ENCODE results near the gene DCUN1D1.

Gene DCUN1D1

DNA sequence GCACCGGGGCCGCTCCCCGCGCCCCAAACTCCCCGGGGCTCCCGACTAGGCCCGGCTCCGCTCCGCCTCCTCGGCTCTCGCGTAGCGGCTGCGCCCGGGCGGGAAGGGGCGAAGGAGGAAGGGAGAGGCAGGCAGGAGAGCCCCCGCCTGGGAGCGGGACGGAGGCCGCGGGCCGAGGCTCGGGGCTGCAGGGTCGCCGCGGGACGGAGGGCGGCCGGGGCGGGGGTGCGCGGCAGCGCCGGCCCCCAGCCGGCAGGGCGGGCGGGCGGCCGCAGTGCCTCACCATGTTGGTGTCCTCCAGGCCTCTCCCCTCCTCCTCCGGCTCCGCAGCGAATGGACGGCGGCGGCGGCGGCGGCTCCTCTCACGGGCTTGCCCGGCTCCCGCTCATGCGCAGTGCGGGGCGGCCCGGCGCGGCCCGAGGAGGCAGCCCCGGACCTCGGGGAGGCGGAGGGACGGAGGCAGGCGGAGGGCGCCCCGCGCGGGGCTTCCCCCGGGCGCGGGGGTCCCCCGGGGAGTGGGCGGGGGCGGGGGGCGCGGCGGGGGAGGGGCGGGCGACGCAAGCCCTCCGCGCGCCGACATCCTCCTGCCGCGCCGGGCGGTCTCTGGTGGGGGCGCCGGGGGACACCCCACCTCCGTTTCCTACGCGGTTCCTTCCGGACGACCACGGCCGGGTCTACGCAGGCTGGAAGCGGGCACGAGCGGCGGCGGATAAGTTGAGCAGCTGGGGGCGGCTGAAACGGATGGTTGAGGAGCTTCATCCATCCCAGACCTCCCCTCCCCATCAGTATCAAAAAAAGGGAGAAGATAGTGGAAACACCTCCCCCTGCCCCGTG is at the start of gene DCUN1D1:
DCUN1D1 (minus strand) TSS at position 335 of the 834 bp plus-strand sequence; CDS start at position 286, 49 bp downstream.
- peaks cover 28 to 47% (median 41%) of the 10 kb centered on the region in 10 experiments for H3K4me1 ChIP-seq
- H3K27ac ChIP-seq: peak within 1 kb of the TSS; percentile 85 to 97 (median 89)
- peak within 1 kb of the TSS; percentile 79 to 96 (median 90) for H3K4me3 ChIP-seq
- H3K4me2 ChIP-seq: peak within 1 kb of the TSS; percentile 86 to 99 (median 92)
- H3K9ac ChIP-seq: peak within 1 kb of the TSS; percentile 90 to 96 (median 95)
- no peak for TF ChIP-seq Cebpa-rat (IDR thresholded peaks at IDR 0.05)
- H3K36me3 ChIP-seq: no peaks in the 10 kb centered on the region
- H3K27me3 ChIP-seq: no peaks in the 10 kb centered on the region
- peaks cover 18 to 44% (median 40%) of the 10 kb centered on the region in 11 experiments; a peak in 21 of 22 replicates for H4K20me1 ChIP-seq
- H3K9me3 ChIP-seq (replicated peaks in 1 of 11): no peaks in the 10 kb centered on the region

DNA sequence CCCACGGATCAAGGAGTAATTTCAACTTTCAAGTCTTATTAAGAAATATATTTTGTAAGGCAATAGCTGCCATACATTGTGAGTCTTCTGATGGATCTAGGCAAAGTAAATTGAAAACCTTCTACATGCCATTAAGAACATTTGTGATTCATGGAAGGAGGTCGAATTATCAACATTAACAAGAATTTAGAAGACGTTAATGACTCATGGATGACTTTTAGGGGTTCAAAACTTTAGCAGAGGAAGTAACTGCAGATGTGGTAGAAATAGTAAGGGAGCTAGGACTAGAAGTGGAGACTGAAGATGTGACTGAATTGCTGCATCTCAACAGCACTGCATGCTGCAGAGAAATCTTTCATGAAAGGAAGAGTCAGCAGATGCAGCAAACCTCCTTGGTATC is 48.1 kb upstream of the DCUN1D1 start:
- no peaks in the 10 kb centered on the region for H3K4me1 ChIP-seq
- H3K9me3 ChIP-seq (replicated peaks in 1 of 11): peaks cover 17 to 28% (median 25%) of the 10 kb centered on the region in 11 experiments

GRCh38 chr3:183027276-183027675 is 46.9 kb upstream of the DCUN1D1 start:
- no peak overlapping the region for H3K27ac ChIP-seq
- no peak for TF ChIP-seq Cebpa-rat (IDR thresholded peaks at IDR 0.05)
- no peak overlapping the region for H3K4me3 ChIP-seq
- peaks cover 17 to 28% (median 25%) of the 10 kb centered on the region in 11 experiments for H3K9me3 ChIP-seq (replicated peaks in 1 of 11)
- H3K4me1 ChIP-seq: no peaks in the 10 kb centered on the region
- H3K27me3 ChIP-seq: no peaks in the 10 kb centered on the region
- peaks cover 81 to 99% (median 89%) of the 10 kb centered on the region in 11 experiments for H3K36me3 ChIP-seq
- H4K20me1 ChIP-seq: no peaks in the 10 kb centered on the region
- H3K4me2 ChIP-seq: no peak overlapping the region
- no peak overlapping the region for H3K9ac ChIP-seq

More for the DNA sequence above, 48.1 kb upstream of the DCUN1D1 start:
- TF ChIP-seq Cebpa-rat (IDR thresholded peaks at IDR 0.05): no peak
- Histone ChIP-seq H3K27ac (no peak overlapping the region), H3K4me3 (no peak overlapping the region), H4K20me1 (no peaks in the 10 kb centered on the region), H3K36me3 (peaks cover 87 to 100% (median 94%) of the 10 kb centered on the region in 11 experiments), H3K27me3 (no peaks in the 10 kb centered on the region), H3K4me2 (no peak overlapping the region), H3K9ac (no peak overlapping the region)

DNA sequence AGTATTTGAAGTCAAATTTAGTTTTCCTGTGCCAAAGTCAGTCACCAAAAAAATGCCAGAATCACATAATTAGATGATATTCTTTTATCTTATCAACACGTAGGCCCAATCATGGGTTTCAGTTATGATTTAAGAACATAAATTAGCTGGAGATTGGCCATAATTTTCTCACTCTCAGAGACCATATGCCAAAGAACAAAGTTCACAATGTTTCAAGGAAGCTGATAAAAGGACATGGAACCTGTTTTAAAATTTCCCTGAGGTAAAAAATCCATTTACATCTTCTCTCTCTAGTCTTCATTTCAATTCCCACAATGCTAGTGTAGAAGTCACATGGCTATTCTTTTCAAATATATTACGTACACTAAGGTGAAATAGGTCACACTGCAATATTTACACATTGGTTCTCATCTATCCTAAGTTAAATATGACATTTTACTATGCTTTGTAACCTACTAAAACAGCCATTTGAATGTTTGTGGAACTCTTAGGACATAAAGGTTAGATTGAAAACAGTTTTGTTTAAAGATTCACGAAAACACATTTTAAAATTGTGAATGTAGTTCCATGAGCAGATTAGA is 42.7 kb upstream of the DCUN1D1 start:
- Histone ChIP-seq H3K4me1 (no peaks in the 10 kb centered on the region), H3K9me3 (replicated peaks in 1 of 11) (peaks cover under 1 to 7% (median 3%) of the 10 kb centered on the region in 11 experiments; a peak in 19 of 22 replicates), H3K4me2 (no peak overlapping the region), H3K27me3 (no peaks in the 10 kb centered on the region), H3K4me3 (no peak overlapping the region), H3K9ac (no peak overlapping the region), H4K20me1 (no peaks in the 10 kb centered on the region), H3K27ac (no peak overlapping the region), H3K36me3 (peaks cover 80 to 99% (median 88%) of the 10 kb centered on the region in 11 experiments)
- TF ChIP-seq Cebpa-rat (IDR thresholded peaks at IDR 0.05): no peak

DNA sequence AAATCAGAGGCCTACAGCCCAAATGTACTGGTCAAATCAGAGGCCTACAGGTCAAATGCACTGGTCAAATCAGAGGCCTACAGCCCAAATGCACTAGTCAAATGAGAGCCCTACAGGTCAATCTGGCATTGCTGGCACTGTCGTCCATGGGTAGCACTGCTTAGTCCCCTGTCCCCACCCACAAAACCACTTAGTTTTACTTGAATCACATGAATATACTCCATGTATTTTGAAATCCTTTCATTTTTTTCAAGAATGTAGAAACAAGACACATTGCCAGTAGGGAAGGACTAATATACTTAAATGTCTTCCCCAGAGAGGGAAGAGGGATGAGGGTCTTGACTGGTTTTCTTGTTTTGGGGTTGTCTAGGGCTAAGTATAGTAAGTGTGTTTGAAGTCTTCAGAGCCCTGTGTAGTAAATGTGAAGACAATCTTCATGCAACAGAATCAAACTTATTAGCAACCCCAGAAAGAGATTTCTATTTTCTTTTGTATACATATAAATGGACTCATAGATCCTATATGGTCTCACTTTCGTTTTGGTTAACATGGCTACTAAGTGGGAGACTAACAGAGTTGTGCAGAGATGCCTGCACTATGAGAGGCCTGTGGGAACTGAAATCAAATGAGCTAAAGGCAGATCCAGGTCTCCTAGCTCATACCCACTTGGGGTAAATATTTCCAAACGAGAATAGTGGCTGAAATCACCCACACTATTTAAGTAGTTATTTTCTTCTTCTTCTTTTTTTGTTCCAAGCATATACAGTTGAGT is 38.3 kb upstream of the DCUN1D1 start:
- peaks cover 0 to 6% (median 0%) of the 10 kb centered on the region in 10 experiments; a peak in 6 of 20 replicates for H3K4me1 ChIP-seq
- no peaks in the 10 kb centered on the region for H3K9me3 ChIP-seq (replicated peaks in 1 of 11)
- peaks cover 72 to 98% (median 85%) of the 10 kb centered on the region in 11 experiments for H3K36me3 ChIP-seq
- no peaks in the 10 kb centered on the region for H3K27me3 ChIP-seq
- H3K4me2 ChIP-seq: no peak overlapping the region
- TF ChIP-seq Cebpa-rat (IDR thresholded peaks at IDR 0.05): no peak
- no peak overlapping the region for H3K4me3 ChIP-seq
- no peak overlapping the region for H3K27ac ChIP-seq
- H4K20me1 ChIP-seq: no peaks in the 10 kb centered on the region
- H3K9ac ChIP-seq: no peak overlapping the region

DNA sequence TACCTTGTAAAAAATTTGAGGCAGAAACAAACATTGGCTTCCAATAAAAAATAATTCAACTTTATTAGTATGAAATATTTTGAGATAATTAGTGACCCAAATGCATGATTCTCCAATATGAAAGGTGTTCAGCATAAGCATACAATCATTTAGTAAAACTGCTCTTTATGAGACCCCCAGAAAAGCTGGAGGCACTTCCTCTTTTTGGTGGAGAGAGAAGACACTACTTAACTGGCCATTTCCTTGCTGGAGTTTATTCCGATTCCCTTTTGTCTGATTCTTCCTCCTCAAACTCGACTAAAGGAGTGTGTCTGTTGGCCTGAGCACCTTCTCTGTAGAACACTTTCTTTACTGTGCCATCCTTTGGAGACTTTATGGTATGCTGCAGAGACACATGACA is 34.8 kb upstream of the DCUN1D1 start:
- no peak overlapping the region for H3K27ac ChIP-seq
- peaks cover 55 to 86% (median 69%) of the 10 kb centered on the region in 11 experiments for H3K36me3 ChIP-seq
- no peak overlapping the region for H3K4me3 ChIP-seq
- H3K4me2 ChIP-seq: no peak overlapping the region
- H3K27me3 ChIP-seq: no peaks in the 10 kb centered on the region
- no peak for TF ChIP-seq Cebpa-rat (IDR thresholded peaks at IDR 0.05)
- no peaks in the 10 kb centered on the region for H3K9me3 ChIP-seq (replicated peaks in 1 of 11)
- H3K9ac ChIP-seq: no peak overlapping the region
- peaks cover 0 to 9% (median 0%) of the 10 kb centered on the region in 10 experiments; a peak in 8 of 20 replicates for H3K4me1 ChIP-seq
- no peaks in the 10 kb centered on the region for H4K20me1 ChIP-seq

GRCh38 chr3:183013856-183014255 is 33.5 kb upstream of the DCUN1D1 start:
- H3K27ac ChIP-seq: peak overlapping the region in 2 of 11 experiments; percentile 36 to 51; a peak in 4 of 22 replicates
- no peaks in the 10 kb centered on the region for H4K20me1 ChIP-seq
- no peaks in the 10 kb centered on the region for H3K9me3 ChIP-seq (replicated peaks in 1 of 11)
- H3K4me1 ChIP-seq: peaks cover 0 to 9% (median 0%) of the 10 kb centered on the region in 10 experiments; a peak in 8 of 20 replicates
- H3K27me3 ChIP-seq: no peaks in the 10 kb centered on the region
- H3K4me3 ChIP-seq: no peak overlapping the region
- H3K4me2 ChIP-seq: peak overlapping the region in 4 of 11 experiments; percentile 2 to 38 (median 8); a peak in 3 of 22 replicates
- no peak for TF ChIP-seq Cebpa-rat (IDR thresholded peaks at IDR 0.05)
- H3K36me3 ChIP-seq: peaks cover 43 to 73% (median 56%) of the 10 kb centered on the region in 11 experiments
- no peak overlapping the region for H3K9ac ChIP-seq

DNA sequence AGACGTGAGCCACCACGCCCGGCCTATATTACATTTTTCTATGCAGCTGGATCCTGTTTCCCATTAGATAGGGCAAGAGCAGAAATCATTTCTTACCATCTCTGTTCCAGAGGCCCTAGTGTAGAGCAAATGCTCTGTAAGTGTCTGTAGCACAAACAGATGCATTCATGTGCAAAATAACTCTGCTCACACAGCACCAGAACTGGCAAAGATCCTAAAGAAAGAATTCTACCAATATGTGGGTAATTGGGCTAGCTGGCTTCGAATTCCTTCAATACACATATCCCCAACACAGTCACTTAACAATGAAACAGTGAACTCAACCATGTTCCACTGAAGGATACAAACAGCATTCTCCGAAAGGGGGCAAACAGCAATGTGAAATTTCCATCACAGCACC is 32.7 kb upstream of the DCUN1D1 start:
- Histone ChIP-seq H3K9ac (no peak overlapping the region), H3K4me3 (no peak overlapping the region), H3K4me2 (no peak overlapping the region), H3K4me1 (peaks cover 0 to 9% (median 0%) of the 10 kb centered on the region in 10 experiments; a peak in 8 of 20 replicates), H4K20me1 (no peaks in the 10 kb centered on the region), H3K27me3 (no peaks in the 10 kb centered on the region), H3K27ac (no peak overlapping the region), H3K9me3 (replicated peaks in 1 of 11) (no peaks in the 10 kb centered on the region), H3K36me3 (peaks cover 37 to 66% (median 50%) of the 10 kb centered on the region in 11 experiments)
- TF ChIP-seq Cebpa-rat (IDR thresholded peaks at IDR 0.05): no peak
